Midbrain (tissue), 1 donor: ENCODE data around the gene ATP8A1.
A peak's percentile ranks its signal among the peaks of the same experiment; 100 is the strongest.
"Not testable (repeated sequence)": the region's sequence is repeated elsewhere in the genome, so short reads cannot be mapped to it uniquely, and the experiment has no call there.

Experiments used
- DNase-seq: peaks from one replicate; lab custom pipeline; 2025; lab: John Stamatoyannopoulos, UW

ATP8A1 gene

GRCh38 chr4:42410446-42410845, 246.5 kb downstream of the ATP8A1 start:
- DNase-seq: no peak

DNA sequence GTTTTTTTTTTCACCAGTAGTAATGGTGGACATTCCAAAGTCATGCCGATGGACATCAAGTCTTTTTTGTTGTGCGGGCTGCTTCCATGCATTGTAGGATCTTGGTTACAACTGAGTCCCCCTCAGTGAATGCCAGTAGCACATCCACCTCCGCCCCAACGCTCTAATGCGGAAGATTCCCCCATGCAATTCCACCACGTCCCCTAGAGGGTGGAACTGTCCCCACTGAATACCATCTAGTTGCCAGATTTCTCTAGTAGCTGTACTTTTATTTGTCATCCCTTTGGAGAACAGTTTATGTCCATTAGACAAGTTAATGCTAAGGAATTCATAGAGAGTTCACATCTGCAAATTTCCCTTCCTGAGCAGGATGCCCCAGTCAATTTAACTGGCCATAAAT, 252.9 kb downstream of the ATP8A1 start:
- no peak for DNase-seq

DNA sequence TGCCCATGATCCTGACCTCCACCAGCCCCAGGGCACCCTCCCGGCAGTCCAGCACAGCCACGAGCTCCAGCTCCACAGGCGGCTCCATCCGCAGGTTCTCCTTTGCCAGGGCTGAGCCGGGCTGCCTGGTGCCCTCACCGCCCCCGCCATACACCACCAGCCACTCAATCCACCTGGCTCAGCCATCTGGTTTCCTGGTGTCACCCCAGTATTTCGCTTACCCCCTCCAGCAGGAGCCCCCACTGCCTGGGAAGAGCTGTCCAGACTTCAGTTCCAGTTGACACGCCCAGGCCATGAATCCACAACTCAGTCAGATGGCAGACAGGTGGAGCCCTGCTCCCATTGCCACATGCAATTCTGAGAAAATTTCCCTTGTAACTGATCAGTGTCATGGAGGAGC, 255.7 kb downstream of the ATP8A1 start:
- no peak for DNase-seq

GRCh38 chr4:42399393-42399792, 257.5 kb downstream of the ATP8A1 start:
- DNase-seq: no peak

GRCh38 chr4:42398871-42399331, 258.0 kb downstream of the ATP8A1 start:
- no peak for DNase-seq

- no peak for DNase-seq
These were observed 258.6 kb downstream of the ATP8A1 start for GRCh38 chr4:42398171-42398870.

DNA sequence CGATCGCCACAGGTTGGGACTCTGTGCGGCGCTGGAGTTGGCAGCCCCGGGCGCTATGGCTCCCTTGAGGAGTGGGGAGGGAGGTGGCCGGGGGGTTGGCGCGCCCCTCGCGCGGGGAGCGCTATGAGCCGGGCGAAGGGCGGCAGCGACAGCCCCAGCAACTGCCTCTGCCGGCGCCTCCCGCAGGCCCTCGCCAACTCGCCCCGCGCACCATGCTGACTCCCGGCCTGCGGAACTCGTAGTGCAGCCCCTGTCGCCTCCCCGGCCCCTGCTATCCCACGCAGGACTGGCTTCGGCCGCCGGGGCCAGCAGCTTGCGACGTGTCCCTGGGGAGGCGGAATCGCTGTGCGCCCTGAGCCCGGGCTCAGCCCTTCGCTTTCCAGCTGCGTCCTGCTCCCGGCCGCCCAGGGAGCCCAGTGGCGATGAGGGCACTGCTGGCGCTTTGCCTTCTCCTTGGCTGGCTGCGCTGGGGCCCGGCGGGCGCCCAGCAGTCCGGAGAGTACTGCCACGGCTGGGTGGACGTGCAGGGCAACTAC, 259.2 kb downstream of the ATP8A1 start:
- DNase-seq: no peak

DNA sequence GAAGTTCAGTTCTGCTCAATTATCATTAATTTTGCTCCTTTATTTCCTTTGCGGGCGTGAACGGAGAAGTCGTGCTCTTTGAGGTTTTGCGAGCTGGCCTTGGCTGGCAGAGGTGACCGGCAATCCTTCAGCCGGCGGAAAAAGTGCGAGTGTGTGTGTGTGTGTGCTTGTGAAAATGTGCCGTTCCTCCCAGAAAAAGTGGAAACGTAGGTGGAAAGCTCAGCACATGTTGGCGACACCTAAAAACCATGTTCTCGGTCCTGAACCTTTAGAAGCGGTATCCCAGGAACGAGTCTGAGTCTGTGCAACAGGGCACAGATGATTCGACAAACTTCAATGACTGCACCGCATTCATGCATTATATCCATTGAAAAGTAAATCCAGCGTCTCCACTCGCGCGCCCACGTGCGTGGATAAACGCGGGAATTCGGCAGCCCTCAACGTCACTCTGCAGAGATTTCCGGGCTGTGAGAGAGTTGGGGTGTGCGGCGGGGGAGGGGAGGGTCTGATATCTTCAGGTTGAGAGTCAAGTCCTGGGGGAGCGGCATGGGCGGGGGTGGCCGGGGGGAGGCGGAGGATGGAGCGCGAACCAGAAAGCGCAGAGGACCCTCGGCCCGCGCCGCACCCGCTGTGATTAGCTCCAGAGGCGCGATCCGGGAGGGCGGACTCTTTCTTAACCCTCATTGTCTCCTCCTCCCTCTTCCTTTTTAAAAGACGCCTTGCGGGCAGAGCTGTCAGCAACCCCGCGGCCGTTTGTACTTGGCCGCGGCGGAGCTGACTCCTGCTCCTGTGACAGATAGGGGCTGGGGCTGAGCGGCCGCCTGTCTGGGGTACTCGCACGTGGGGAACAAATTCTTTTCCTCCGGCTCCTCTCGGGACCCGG, 259.9 kb downstream of the ATP8A1 start, which contains the start of gene SHISA3:
TSS of gene SHISA3 (plus strand) at position 737 of the 883 bp plus-strand sequence. CDS start 569 bp downstream, outside the sequence.
- DNase-seq: no peak

DNA sequence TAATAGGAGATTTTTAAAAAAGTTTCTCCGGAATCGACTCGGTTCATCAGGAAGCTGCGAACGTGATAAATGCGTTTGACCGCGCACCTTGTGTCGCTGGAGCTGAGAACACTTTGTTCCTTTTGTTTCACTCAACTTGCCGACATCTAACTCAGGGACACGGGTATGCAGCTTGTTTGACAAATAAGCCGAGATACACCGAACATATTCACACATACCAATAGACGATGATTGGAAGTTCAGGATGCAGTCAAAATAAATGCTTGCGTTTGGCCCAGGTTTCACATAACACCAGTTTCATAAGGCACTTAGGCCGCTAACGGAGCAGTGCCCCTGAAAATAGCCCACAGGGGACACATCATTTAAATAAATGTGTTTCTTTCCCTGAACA, 260.5 kb downstream of the ATP8A1 start:
- no peak for DNase-seq

DNA sequence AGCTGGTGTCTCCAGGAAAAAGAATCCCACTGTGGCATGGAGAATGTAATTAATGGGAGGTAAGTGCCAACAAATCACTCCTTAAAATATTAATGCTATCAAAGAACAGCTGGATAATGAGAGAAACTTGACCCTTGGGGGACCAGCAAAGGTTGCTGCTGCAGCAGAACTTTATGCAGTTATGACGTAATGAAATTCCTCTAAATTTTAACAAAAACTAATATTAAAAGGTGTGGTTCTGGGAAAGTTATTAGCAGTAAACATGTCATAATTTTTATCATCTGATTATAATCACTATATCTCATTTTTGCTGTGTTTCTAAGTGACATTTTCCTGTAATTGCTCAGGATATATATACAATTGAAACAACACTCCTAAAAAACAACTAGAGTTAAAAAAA, 261.3 kb downstream of the ATP8A1 start:
- DNase-seq: no peak

DNA sequence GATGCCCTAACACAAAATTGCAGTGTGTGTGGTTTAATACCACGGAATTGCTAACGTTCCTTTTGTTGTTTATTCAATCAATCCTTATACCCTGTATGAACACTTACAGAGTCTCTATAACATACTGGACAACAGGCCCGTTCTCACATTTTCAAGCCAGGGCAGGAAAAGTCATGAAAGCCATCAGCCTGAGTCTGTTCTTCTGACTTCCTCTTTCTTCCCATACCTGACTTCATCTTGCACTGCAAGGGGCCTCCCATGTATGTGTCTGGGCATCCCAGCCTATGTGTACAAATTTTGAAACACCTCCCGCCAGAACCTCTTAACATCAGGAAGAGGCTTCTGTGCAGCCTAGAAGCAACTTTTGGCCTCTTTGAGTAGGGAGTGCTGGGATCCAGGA, 264.5 kb downstream of the ATP8A1 start:
- DNase-seq: no peak

DNA sequence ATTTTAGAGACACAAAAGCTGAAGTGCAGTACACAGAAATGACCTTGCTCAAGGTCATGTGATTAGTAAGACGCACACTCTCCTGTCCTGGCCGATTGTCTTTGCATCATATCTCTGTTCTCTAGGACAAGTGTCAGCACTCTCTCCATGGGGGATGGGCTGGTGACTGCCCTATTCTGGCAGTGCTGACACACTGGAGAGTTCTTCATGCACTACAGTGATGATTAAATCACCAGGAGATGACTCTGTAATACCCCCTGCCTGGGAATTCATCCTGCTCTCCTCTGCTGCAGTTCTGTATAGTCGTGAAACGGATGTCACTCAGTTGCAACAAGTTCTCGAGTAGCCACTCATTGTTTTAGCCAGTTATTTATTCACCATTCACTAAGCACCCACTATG, 264.9 kb downstream of the ATP8A1 start:
- DNase-seq: no peak

DNA sequence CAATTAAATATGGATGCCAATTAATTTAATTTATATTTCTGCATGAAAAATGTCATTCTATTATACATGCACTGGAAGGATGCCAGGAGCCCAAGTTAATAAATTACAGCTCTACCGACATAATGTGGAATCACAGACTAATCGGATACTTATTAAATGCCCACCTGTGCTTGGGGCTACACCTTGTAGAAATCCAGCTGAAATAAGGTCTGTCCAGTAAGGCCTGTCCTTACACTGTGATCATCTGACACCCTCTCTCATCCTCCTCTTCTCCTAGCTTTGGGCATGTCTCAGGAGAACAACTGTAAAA, 265.6 kb downstream of the ATP8A1 start:
- no peak for DNase-seq

DNA sequence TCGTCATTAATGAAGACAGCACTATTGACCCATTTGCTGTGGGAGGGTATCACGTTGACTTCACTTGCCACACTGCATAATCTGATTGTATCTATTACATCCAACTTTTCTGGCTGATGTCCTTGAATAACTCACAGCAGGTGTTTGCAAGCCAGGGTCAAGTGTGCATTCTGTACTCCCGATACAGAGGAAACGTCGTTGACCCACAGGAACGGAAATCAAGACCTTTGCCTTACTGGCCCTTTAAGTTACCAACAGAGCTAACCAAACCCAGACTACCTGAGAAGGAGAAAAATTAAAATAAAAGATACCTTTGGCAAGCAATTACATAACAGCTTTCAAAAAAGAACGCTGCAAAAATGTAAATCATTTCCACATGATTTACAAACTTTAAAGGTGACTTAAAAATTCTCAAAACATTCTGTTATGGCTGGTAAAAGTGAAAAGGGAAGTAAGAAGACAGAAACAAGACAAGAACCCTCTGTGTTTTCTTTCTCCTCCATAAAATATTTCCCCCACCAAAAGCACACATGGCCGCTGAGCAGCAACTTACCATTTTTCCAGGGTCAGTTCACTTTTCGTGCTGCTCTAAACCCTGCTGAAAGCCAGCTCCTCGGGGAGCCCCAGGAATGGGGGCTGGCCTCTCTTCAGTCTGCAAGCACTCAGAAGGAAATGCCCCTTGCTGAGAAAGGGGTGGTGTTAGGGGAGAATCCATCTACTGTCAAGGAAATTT, 266.1 kb downstream of the ATP8A1 start:
- DNase-seq: no peak

DNA sequence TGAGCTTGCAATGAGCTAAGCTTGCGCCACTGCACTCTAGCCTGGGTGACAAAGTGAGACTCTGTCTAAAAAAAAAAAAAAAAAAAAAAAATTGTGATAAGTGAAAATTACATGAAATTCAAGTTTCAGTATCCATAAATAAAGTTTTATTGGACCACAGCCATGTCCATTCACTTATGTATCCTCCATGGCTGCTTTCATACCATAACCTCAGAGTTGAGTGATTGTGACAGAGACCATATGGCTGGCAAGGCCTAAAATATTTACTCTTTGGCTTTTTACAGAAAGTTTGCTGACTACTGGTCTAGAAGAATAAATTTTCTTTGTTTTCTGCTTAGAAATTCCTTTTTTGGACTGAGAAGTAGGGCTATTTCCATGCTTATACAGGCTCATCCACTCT, 271.4 kb downstream of the ATP8A1 start:
- no peak for DNase-seq

GRCh38 chr4:42381666-42382065, 275.2 kb downstream of the ATP8A1 start:
- DNase-seq: no peak

GRCh38 chr4:42377497-42377896, 279.4 kb downstream of the ATP8A1 start:
- no peak for DNase-seq

DNA sequence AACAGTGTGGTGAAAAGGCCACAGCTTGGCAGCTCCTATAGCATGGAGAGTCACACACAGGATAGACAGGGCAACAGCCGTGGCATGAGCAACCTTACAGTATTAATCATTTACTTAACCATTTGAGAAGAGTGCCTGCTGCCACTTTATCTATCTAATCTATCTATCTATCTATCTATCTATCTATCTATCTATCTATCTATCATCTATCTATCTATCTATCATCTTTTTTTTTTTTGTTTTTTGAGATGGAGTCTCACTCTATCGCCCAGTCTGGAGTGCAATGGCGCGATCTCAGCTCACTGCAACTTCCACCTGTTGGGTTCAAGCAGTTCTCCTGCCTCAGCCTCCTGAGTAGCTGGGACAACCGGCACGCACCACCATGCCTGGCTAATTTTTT, 284.6 kb downstream of the ATP8A1 start:
- not testable (repeated sequence) for DNase-seq

DNA sequence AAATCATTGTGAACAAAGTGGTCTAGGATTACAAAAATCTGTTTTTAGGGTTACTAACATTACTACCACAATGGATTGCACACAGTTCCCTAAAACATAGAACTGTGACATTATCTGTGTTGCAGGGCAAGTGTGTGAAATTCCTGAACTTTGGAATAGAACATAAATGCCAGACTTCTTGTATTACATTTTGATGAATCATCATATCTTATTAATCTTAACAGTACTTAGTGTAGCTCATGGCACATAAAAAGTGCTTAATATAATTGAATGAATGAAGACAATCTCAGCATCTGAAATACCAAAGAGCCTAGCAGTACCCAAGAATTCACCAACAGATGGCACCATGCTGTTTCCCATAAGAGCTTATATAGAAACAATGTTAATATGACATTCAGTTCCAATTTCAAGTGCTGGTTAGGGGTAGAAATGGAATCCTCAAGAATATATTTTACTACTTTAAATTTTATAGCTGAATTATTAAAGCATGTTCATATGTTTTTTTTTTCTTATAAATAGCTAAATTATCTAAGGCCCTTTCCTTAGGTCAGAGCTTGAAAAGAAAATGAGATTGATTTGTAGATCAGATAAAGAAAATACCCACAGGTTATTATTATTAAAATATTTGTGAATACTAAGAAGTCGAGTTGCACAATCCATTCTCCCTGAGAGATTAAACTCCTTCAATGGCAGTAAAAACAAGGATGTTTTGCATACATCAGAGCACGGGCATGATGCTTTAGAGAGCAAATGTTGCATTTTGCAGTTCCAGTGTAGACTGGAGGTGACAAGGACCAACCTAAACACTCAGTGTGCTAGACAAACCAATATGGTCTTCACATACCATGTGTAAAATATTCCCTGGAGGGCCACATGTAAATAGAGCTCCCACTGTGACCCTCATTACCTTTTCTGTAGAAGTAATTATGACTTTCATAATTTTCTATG, 285.3 kb downstream of the ATP8A1 start:
- DNase-seq: peak; percentile 28

DNA sequence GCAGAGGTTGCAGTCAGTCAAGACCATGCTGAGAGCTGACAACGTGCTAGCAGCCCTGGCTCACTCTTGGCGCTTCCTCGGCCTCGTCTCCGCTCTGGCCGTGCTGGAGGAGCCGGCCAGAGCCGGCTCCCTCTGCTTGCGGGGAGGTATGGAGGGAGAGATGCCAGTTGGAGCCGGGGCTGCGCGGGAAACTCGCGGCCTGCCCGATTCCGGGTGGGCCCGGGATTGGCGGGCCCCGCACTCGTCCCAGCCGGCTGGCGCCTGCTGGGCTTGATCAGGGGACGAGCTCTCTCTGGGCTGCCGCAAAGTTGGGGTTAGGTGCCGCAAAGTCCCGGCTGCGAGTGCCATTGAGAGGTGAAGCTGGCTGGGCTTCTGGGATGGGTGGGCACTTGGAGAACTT, 287.4 kb downstream of the ATP8A1 start:
- no peak for DNase-seq

DNA sequence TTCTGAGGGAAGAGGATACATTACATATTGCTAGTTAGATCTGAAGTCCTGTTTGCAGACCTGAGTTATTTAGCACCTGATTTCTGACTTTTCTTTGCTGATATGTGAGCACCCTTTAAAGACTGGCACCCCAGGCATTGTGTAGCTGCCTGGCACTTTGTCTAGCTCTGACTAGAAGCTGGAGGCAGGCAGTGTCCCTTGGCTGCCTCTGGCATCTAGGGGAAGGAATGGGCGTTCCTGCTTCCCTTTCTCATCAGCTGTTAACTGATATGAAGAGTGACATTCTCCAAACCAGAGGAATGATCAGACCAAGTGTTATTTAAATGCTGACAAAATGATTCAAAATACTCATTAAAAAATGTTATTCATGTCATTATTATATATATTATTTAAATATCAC, 289.9 kb downstream of the ATP8A1 start:
- no peak for DNase-seq
